H9 (cell line): ENCODE results near the gene UCP3. TPM values are rescaled to one million over a fixed set of nuclear protein-coding genes. Genes with fewer than 3 reads are reported as not detected.
A peak's percentile ranks its signal among the peaks of the same experiment; 100 is the strongest.

ENCODE experiments used
- DNase-seq: peaks from one replicate; pipeline ENCODE4 v3.0.0-alpha.2; 2017
- H2AFZ ChIP-seq: one replicate; pipeline ENCODE4 v1.6.1; 2013; ENCODE audit warnings: mild to moderate bottlenecking, low read length, control low read depth, moderate library complexity
- H2AK5ac ChIP-seq: 2 replicates; pipeline ENCODE4 v1.6.1; 2013; ENCODE audit warnings: low read length, control low read depth, mixed read lengths; ENCODE audit not compliant: insufficient read length
- H2BK120ac ChIP-seq: one replicate; pipeline ENCODE4 v1.6.1; 2013; ENCODE audit warnings: low read depth, mild to moderate bottlenecking, low read length, control low read depth, inconsistent platforms; ENCODE audit not compliant: poor library complexity, severe bottlenecking
- H2BK12ac ChIP-seq: 2 replicates; pipeline ENCODE4 v1.6.1; 2013; ENCODE audit warnings: low read length, control low read depth, mixed read lengths, low read depth; ENCODE audit not compliant: insufficient read length
- H2BK15ac ChIP-seq: 2 replicates; pipeline ENCODE4 v1.6.1; 2013; ENCODE audit warnings: low read depth, low read length, control low read depth
- H2BK20ac ChIP-seq: one replicate; pipeline ENCODE4 v1.6.1; 2013; ENCODE audit warnings: low read depth, mild to moderate bottlenecking, low read length, control low read depth, inconsistent platforms; ENCODE audit not compliant: poor library complexity, severe bottlenecking
- H2BK5ac ChIP-seq: 2 replicates; pipeline ENCODE4 v1.6.1; 2013; ENCODE audit warnings: low read length, control low read depth, mixed read lengths; ENCODE audit not compliant: insufficient read length
- H3K14ac ChIP-seq: 2 replicates; pipeline ENCODE4 v1.6.1; 2013; ENCODE audit warnings: low read length, control low read depth; ENCODE audit not compliant: insufficient read depth
- H3K18ac ChIP-seq: 2 replicates; pipeline ENCODE4 v1.6.1; 2013; ENCODE audit warnings: low read depth, mild to moderate bottlenecking, mixed read lengths, low read length, control low read depth; ENCODE audit not compliant: insufficient read length
- H3K23ac ChIP-seq: 2 replicates; pipeline ENCODE4 v1.6.1; 2013; ENCODE audit warnings: low read length, control low read depth, mixed read lengths, low read depth; ENCODE audit not compliant: insufficient read length
- H3K23me2 ChIP-seq: 2 replicates; pipeline ENCODE4 v1.6.1; 2013; ENCODE audit warnings: low read depth, mild to moderate bottlenecking, mixed read lengths, low read length, control low read depth; ENCODE audit not compliant: insufficient read length, poor library complexity, severe bottlenecking
- H3K27ac ChIP-seq: 2 replicates; pipeline ENCODE4 v1.5.1; 2013; ENCODE audit warnings: low read length, control low read depth, mixed read lengths, low read depth; ENCODE audit not compliant: insufficient read length
- H3K27me3 ChIP-seq: 2 replicates; pipeline ENCODE4 v1.6.1; 2013; ENCODE audit warnings: low read length, control low read depth, inconsistent platforms; ENCODE audit not compliant: insufficient read depth
- H3K4ac ChIP-seq: 2 replicates; pipeline ENCODE4 v1.6.1; 2013; ENCODE audit warnings: low read depth, mild to moderate bottlenecking, control low read depth, inconsistent platforms, low read length, moderate library complexity
- H3K4me1 ChIP-seq: 2 replicates; pipeline ENCODE4 v1.6.1; 2013; ENCODE audit warnings: low read length, control low read depth, inconsistent platforms; ENCODE audit not compliant: insufficient read depth
- H3K4me2 ChIP-seq: 2 replicates; pipeline ENCODE4 v1.6.1; 2013; ENCODE audit warnings: low read length, control low read depth, mixed read lengths; ENCODE audit not compliant: insufficient read length, insufficient read depth
- H3K56ac ChIP-seq: 2 replicates; pipeline ENCODE4 v1.6.1; 2013; ENCODE audit warnings: low read depth, mild to moderate bottlenecking, mixed read lengths, low read length, control low read depth; ENCODE audit not compliant: insufficient read length
- H3K79me1 ChIP-seq: 2 replicates; pipeline ENCODE4 v1.6.1; 2013; ENCODE audit warnings: low read depth, mild to moderate bottlenecking, moderate library complexity, low read length, control low read depth, inconsistent platforms; ENCODE audit not compliant: insufficient read depth, poor library complexity, severe bottlenecking
- H3K79me2 ChIP-seq: 2 replicates; pipeline ENCODE4 v1.6.1; 2013; ENCODE audit warnings: low read length, control low read depth, inconsistent platforms; ENCODE audit not compliant: insufficient read depth
- H3K9ac ChIP-seq: 2 replicates; pipeline ENCODE4 v1.6.1; 2013; ENCODE audit warnings: low read length, control low read depth, mixed read lengths; ENCODE audit not compliant: insufficient read length; ENCODE audit errors: extremely low read depth
- H3K9me3 ChIP-seq: one replicate; pipeline ENCODE4 v1.6.1; 2013; ENCODE audit warnings: low read depth, low read length, inconsistent platforms; ENCODE audit not compliant: control insufficient read depth
- H3T11ph ChIP-seq: one replicate; pipeline ENCODE4 v1.6.1; 2013; ENCODE audit warnings: mild to moderate bottlenecking, low read length, control low read depth, inconsistent platforms
- H4K20me1 ChIP-seq: one replicate; pipeline ENCODE4 v1.6.1; 2013; ENCODE audit not compliant: control insufficient read depth, insufficient read length, insufficient read depth
- H4K5ac ChIP-seq: 2 replicates; pipeline ENCODE4 v1.6.1; 2013; ENCODE audit warnings: low read depth, mild to moderate bottlenecking, mixed read lengths, low read length, control low read depth; ENCODE audit not compliant: insufficient read length
- H4K8ac ChIP-seq: replicated peaks from 2 replicates; pipeline ENCODE4 v1.6.1; 2013; ENCODE audit warnings: low read length, control low read depth, mixed read lengths, low read depth; ENCODE audit not compliant: insufficient read length
- H4K91ac ChIP-seq: 2 replicates; pipeline ENCODE4 v1.6.1; 2013; ENCODE audit warnings: low read depth, mild to moderate bottlenecking, moderate library complexity, mixed read lengths, low read length, control low read depth; ENCODE audit not compliant: insufficient read length
- H3K27ac Mint-ChIP-seq, 3 experiments: 2 replicates in 2 of 3; 3 replicates in 1 of 3; pipeline ENCODE4 v1.8.0; 2020 to 2021; ENCODE audit warnings: mixed read lengths in 3 of 3, mild to moderate bottlenecking in 1 of 3, moderate library complexity in 1 of 3
- H3K27me3 Mint-ChIP-seq: 2 replicates; pipeline ENCODE4 v1.8.0; 2021; ENCODE audit warnings: low read depth, mild to moderate bottlenecking, moderate library complexity, mixed read lengths
- H3K36me3 Mint-ChIP-seq, 3 experiments: 2 replicates in 2 of 3; 3 replicates in 1 of 3; pipeline ENCODE4 v1.8.0; 2020 to 2021; ENCODE audit warnings: low read depth in 3 of 3, mixed read lengths in 3 of 3; ENCODE audit not compliant: insufficient read depth in 1 of 3
- H3K4me1 Mint-ChIP-seq, 2 experiments: 2 replicates each; pipeline ENCODE4 v1.8.0; 2020; ENCODE audit warnings: mixed read lengths in 2 of 2
- H3K4me3 Mint-ChIP-seq, 2 experiments: 2 replicates in 1 of 2; 3 replicates in 1 of 2; pipeline ENCODE4 v1.8.0; 2020 to 2021; ENCODE audit warnings: mild to moderate bottlenecking in 2 of 2, mixed read lengths in 2 of 2, moderate library complexity in 1 of 2
- H3K9me3 Mint-ChIP-seq, 2 experiments: 2 replicates in 1 of 2; 3 replicates in 1 of 2; pipeline ENCODE4 v1.8.0; 2020; ENCODE audit warnings: mild to moderate bottlenecking in 2 of 2, mixed read lengths in 2 of 2, moderate library complexity in 1 of 2
- WGBS: extraction: QIAGEN DNeasy Blood & Tissue Kit; methylation state at CpG from one replicate; pipeline ENCODE4 v1.1.7; 2013; ENCODE audit warnings: missing lambda C conversion rate, low lambda C conversion rate, mixed read lengths; ENCODE audit not compliant: insufficient read length; ENCODE audit errors: extremely low coverage; 5-methylcytosine and 5-hydroxymethylcytosine counted together
- total RNA-seq: library from RNA; stranded (reverse); gene quantifications from 2 replicates; pipeline ENCODE4 v1.2.1, GENCODE V29; 2021
- TF ChIP-seq, protein P1 (sequence below): fragments of 200-600 bp; sonication (generic); conservative IDR thresholded peaks from 3 replicates; pipeline ENCODE4 v1.8.0; 2021; ENCODE audit warnings: antibody characterized with exemption, mild to moderate bottlenecking

The UCP3 gene
- total RNA-seq, 1 experiment from 2014 or later: 0.85 TPM

DNA sequence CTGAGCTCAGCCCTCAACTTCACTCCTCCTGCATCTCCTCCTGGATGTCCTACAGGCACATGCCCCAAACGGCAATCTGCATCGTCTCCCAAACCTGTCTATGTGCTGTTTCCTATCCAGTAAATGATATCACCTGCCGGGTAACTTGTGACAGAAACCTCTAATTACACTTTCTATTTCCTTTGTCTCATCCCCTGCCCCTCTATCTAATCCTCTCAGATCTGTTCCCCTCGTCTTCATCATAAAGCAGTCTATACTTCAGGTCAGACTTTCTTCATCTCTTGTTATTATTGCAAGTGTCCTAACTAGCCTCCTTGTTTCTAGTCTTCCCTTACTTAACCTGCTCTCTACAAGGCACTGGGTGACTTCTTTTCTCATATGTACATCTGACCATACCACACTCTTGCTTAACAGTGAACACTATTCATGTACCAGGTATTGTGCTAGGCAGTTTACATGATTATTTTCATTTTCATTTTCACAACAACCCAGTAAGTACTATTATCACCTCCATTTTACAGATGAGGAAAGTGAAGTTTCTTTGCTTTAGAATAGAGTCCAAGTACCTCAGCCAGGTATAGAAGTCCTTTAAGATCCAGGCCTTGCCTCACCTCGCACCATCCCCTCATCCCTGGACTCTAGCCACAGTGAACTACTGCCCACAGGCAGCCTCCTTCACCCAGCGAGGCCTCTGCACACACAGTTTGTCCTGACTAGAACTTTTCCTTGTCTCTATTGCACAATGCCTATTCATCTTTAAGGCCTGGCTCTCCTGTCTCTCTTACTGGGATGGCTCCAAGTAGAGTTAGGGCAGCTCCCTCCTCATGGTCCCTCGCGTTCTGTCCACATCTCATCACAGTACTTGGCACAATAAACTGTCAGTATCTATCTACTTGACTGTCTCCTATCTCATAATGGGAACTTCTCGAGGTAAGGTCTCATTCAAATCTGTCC is 22.1 kb upstream of the UCP3 start:
- Histone ChIP-seq H2BK12ac (no peak overlapping the region), H3T11ph (no peak overlapping the region), H3K27me3 (no peaks in the 10 kb centered on the region), H2AK5ac (no peak overlapping the region), H2BK5ac (no peak overlapping the region), H3K18ac (no peak overlapping the region), H4K8ac (no peak overlapping the region), H3K56ac (no peak overlapping the region), H3K27ac (no peak overlapping the region), H4K20me1 (no peaks in the 10 kb centered on the region), H3K9me3 (no peaks in the 10 kb centered on the region), H3K79me1 (no peaks in the 10 kb centered on the region), H2AFZ (no peak overlapping the region), H3K4me1 (no peaks in the 10 kb centered on the region), H3K4ac (no peak overlapping the region), H3K4me2 (no peak overlapping the region), H2BK20ac (no peak overlapping the region), H3K14ac (no peak overlapping the region), H4K91ac (no peak overlapping the region), H2BK120ac (no peak overlapping the region), H2BK15ac (no peak overlapping the region), H3K23me2 (no peaks in the 10 kb centered on the region), H4K5ac (no peak overlapping the region), H3K23ac (no peak overlapping the region), H3K9ac (no peak overlapping the region), H3K79me2 (no peaks in the 10 kb centered on the region)
- no peaks in the 10 kb centered on the region for H3K4me1 Mint-ChIP-seq
- H3K4me3 Mint-ChIP-seq: no peak overlapping the region
- WGBS: no CpG with 5 or more reads among the region's 9 CpGs
- H3K27ac Mint-ChIP-seq: peak overlapping the region in 1 of 3 experiments; percentile 25; a peak in 3 of 7 replicates
- peaks cover 0 to 16% (median 7%) of the 10 kb centered on the region in 3 experiments; a peak in 4 of 7 replicates for H3K36me3 Mint-ChIP-seq
- DNase-seq: no peak
- H3K9me3 Mint-ChIP-seq: no peaks in the 10 kb centered on the region
- no peaks in the 10 kb centered on the region for H3K27me3 Mint-ChIP-seq
- TF ChIP-seq, protein P1, sequence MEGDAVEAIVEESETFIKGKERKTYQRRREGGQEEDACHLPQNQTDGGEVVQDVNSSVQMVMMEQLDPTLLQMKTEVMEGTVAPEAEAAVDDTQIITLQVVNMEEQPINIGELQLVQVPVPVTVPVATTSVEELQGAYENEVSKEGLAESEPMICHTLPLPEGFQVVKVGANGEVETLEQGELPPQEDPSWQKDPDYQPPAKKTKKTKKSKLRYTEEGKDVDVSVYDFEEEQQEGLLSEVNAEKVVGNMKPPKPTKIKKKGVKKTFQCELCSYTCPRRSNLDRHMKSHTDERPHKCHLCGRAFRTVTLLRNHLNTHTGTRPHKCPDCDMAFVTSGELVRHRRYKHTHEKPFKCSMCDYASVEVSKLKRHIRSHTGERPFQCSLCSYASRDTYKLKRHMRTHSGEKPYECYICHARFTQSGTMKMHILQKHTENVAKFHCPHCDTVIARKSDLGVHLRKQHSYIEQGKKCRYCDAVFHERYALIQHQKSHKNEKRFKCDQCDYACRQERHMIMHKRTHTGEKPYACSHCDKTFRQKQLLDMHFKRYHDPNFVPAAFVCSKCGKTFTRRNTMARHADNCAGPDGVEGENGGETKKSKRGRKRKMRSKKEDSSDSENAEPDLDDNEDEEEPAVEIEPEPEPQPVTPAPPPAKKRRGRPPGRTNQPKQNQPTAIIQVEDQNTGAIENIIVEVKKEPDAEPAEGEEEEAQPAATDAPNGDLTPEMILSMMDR: no peak
